LHCN-M2 (cell line): Measurements from ENCODE around the gene ZSCAN10. TPM values are rescaled to one million over a fixed set of nuclear protein-coding genes. Genes with fewer than 3 reads are reported as not detected.

Experiments
- DNase-seq: peaks from one replicate; pipeline ENCODE4 v3.0.0-alpha.2; 2012; ENCODE audit warnings: low read depth
- total RNA-seq: library from RNA; depleted of rRNA; stranded (reverse); fragments of >200 nt; gene quantifications from 2 replicates; pipeline ENCODE4 v1.2.3, GENCODE V29; 2014

The ZSCAN10 gene
- total RNA-seq, 1 experiment from 2014 or later: not detected

- peak; percentile 98 for DNase-seq
Measured at GRCh38 chr16:3134338-3135125, 35.4 kb upstream of the ZSCAN10 start, which contains the start of gene ZNF213. Gene ZNF213, plus strand, starts transcription at chr16:3135029. Its CDS starts 2,252 bp downstream, at chr16:3137281.

GRCh38 chr16:3133844-3134243 lies 34.8 kb upstream of the ZSCAN10 start:
- DNase-seq: no peak

- DNase-seq: no peak
Measured at GRCh38 chr16:3131755-3132377, 32.8 kb upstream of the ZSCAN10 start.

- DNase-seq: peak; percentile 82
Measured at GRCh38 chr16:3129137-3130131, 30.3 kb upstream of the ZSCAN10 start.

- no peak for DNase-seq
Measured at GRCh38 chr16:3127745-3128144, 28.7 kb upstream of the ZSCAN10 start.

- DNase-seq: peak; percentile 87
Measured at GRCh38 chr16:3123986-3124886, 25.1 kb upstream of the ZSCAN10 start.

- peak; percentile 44 for DNase-seq
Measured at GRCh38 chr16:3122926-3123570, 24.0 kb upstream of the ZSCAN10 start.

GRCh38 chr16:3121851-3122467 lies 22.9 kb upstream of the ZSCAN10 start:
- DNase-seq: peak; percentile 92

GRCh38 chr16:3120435-3120834 lies 21.3 kb upstream of the ZSCAN10 start:
- DNase-seq: no peak

GRCh38 chr16:3119701-3120408 lies 20.8 kb upstream of the ZSCAN10 start:
- DNase-seq: no peak

GRCh38 chr16:3119286-3119685 lies 20.2 kb upstream of the ZSCAN10 start:
- DNase-seq: no peak

GRCh38 chr16:3118846-3119245 lies 19.8 kb upstream of the ZSCAN10 start:
- no peak for DNase-seq

GRCh38 chr16:3118204-3118790 lies 19.2 kb upstream of the ZSCAN10 start:
- no peak for DNase-seq

GRCh38 chr16:3115561-3115960 lies 16.5 kb upstream of the ZSCAN10 start:
- no peak for DNase-seq

GRCh38 chr16:3115003-3115402 lies 15.9 kb upstream of the ZSCAN10 start:
- no peak for DNase-seq

- peak; percentile 55 for DNase-seq
Measured at GRCh38 chr16:3113765-3114479, 14.8 kb upstream of the ZSCAN10 start.

GRCh38 chr16:3112881-3113574 lies 13.9 kb upstream of the ZSCAN10 start:
- no peak for DNase-seq
